NCI-H1092 treated with DMSO at 0.1 percent for 48 hours (cell line): Measurements from ENCODE around the gene MUC5B.
"Not testable (repeated sequence)": the region's sequence is repeated elsewhere in the genome, so short reads cannot be mapped to it uniquely, and the experiment has no call there.

Source experiments
- DNase-seq: peaks from one replicate; lab custom pipeline; 2025; lab: John Stamatoyannopoulos, UW

The MUC5B gene, protein sequence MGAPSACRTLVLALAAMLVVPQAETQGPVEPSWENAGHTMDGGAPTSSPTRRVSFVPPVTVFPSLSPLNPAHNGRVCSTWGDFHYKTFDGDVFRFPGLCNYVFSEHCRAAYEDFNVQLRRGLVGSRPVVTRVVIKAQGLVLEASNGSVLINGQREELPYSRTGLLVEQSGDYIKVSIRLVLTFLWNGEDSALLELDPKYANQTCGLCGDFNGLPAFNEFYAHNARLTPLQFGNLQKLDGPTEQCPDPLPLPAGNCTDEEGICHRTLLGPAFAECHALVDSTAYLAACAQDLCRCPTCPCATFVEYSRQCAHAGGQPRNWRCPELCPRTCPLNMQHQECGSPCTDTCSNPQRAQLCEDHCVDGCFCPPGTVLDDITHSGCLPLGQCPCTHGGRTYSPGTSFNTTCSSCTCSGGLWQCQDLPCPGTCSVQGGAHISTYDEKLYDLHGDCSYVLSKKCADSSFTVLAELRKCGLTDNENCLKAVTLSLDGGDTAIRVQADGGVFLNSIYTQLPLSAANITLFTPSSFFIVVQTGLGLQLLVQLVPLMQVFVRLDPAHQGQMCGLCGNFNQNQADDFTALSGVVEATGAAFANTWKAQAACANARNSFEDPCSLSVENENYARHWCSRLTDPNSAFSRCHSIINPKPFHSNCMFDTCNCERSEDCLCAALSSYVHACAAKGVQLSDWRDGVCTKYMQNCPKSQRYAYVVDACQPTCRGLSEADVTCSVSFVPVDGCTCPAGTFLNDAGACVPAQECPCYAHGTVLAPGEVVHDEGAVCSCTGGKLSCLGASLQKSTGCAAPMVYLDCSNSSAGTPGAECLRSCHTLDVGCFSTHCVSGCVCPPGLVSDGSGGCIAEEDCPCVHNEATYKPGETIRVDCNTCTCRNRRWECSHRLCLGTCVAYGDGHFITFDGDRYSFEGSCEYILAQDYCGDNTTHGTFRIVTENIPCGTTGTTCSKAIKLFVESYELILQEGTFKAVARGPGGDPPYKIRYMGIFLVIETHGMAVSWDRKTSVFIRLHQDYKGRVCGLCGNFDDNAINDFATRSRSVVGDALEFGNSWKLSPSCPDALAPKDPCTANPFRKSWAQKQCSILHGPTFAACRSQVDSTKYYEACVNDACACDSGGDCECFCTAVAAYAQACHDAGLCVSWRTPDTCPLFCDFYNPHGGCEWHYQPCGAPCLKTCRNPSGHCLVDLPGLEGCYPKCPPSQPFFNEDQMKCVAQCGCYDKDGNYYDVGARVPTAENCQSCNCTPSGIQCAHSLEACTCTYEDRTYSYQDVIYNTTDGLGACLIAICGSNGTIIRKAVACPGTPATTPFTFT (N-terminal part only)

GRCh38 chr11:1222491-1223345, at the start of gene MUC5B:
TSS of gene MUC5B (plus strand) at chr11:1223066. CDS start at chr11:1223124, 58 bp downstream.
- DNase-seq = no peak

GRCh38 chr11:1173396-1173795, 49.5 kb upstream of the MUC5B start:
- not testable (repeated sequence) for DNase-seq

DNA sequence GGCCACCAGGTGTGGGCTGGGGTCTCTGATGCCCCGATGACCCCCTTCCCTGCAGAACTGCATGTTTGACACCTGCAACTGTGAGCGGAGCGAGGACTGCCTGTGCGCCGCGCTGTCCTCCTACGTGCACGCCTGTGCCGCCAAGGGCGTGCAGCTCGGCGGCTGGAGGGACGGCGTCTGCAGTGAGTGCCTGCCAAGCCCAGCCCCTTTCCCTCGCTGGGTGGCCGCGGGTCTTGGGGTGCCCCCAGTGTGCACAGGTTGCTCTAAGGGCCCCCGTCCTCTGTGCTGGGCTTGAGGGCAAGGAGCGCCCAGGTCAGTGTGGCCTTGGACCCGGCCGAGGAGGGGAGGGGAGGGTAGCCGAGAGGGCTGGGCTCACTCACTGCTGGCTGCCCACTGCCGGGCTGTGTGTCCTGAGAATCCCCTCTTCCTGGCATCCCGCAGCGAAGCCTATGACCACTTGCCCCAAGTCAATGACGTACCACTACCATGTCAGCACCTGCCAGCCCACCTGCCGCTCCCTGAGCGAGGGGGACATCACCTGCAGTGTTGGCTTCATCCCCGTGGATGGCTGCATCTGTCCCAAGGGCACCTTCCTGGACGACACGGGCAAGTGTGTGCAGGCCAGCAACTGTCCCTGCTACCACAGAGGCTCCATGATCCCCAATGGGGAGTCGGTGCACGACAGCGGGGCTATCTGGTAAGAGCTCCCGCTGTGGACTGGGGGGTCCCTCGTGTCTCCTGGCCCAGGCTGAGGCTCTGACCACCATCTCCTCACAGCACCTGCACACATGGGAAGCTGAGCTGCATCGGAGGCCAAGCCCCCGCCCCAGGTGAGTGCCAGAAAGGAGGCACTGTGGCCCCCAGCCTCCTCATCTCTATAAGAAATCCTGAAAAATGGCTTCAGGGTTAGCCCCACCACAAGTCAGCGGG, 48.2 kb upstream of the MUC5B start:
- DNase-seq = no peak

DNA sequence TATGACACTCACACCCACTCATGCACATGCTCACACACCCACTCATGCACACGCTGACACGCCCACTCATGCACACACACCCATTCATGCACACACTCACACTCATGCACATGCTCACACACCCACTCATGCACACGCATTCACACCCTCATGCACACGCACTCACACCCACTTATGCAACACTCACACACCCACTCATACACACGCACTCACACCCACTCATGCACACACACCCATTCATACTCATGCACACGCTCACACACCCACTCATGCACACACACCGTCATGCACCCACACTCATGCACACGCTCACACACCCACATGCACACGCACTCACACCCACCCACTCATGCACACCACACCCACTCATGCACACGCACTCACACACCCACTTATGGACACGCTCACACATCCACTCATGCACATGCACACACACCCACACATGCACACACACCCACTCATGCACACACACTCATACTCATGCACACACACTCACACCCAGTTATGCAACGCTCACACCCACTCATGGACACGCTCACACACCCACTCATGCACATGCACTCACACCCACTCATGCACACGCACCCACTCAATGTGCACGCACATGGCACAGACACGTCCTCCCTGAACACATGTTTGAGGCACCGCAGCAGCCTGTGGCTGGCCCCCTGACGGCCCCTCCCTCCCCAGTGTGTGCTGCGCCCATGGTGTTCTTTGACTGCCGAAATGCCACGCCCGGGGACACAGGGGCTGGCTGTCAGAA, 47.2 kb upstream of the MUC5B start:
- DNase-seq = no peak

DNA sequence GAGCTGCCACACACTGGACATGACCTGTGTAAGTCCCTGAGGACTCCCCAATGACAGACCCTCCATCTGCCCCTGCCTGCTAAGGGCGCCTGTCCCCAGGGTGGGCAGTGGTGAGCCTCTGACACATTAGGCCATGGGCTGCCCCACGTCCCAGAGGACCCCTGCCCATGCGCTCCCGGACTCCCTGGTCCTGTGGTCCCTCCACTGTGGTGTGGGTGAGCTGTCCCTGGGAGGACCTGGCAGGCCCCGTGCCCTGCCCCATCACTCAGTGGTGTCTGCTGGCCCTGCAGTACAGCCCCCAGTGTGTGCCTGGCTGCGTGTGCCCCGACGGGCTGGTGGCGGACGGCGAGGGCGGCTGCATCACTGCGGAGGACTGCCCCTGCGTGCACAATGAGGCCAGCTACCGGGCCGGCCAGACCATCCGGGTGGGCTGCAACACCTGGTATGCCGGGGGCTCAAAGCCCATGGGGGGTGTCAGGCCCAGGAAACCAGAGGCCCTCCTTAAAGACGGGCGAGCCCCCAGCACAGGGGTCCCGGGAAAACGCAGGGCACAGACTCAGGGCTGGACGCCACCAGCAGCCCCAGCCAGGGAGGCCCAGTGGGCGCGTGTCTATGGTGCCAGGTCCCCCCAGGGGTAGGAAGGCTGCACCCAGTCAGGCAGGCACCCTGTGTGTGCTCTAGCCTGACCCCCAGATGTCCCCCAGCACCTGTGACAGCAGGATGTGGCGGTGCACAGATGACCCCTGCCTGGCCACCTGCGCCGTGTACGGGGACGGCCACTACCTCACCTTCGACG, 46.4 kb upstream of the MUC5B start:
- DNase-seq = no peak

DNA sequence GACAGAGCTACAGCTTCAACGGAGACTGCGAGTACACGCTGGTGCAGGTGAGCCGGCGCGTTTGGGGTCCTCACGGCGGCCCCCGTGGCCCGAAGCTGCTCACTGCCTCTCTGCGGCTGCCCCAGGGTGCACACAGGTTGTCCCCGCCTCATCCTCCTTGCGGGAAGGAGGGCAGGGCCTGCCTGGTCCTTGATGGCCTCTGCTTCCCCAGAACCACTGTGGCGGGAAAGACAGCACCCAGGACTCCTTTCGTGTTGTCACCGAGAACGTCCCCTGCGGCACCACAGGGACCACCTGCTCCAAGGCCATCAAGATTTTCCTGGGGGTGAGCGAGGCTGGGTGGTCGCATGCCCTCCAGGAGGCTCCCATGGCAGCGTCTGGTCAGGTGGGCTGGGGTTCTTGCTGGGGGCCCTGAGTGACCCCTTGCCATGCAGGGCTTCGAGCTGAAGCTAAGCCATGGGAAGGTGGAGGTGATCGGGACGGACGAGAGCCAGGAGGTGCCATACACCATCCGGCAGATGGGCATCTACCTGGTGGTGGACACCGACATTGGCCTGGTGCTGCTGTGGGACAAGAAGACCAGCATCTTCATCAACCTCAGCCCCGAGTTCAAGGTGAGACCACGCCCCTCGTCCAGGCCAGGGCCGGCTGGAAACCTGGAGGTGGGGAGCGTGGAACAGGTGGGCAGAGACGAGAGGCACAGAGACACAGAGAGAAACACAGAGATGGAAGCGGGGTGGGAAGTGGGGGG, 45.7 kb upstream of the MUC5B start:
- no peak for DNase-seq

DNA sequence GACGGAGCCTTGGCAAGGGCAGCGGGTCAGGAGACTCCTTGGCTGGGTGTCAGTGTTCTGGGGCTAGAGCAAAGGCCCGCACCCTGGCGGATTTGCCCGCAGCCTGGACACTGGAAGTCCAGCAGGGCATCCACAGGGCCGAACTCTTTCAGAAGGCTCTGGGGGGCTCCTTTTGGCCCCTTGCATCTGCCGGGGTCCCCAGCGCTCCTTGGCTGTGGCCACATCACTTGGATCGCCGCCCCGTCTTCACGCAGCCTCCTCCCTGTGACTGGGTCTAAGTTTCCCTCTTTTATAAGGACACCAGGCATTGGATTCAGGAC, 45.1 kb upstream of the MUC5B start:
- DNase-seq = no peak

DNA sequence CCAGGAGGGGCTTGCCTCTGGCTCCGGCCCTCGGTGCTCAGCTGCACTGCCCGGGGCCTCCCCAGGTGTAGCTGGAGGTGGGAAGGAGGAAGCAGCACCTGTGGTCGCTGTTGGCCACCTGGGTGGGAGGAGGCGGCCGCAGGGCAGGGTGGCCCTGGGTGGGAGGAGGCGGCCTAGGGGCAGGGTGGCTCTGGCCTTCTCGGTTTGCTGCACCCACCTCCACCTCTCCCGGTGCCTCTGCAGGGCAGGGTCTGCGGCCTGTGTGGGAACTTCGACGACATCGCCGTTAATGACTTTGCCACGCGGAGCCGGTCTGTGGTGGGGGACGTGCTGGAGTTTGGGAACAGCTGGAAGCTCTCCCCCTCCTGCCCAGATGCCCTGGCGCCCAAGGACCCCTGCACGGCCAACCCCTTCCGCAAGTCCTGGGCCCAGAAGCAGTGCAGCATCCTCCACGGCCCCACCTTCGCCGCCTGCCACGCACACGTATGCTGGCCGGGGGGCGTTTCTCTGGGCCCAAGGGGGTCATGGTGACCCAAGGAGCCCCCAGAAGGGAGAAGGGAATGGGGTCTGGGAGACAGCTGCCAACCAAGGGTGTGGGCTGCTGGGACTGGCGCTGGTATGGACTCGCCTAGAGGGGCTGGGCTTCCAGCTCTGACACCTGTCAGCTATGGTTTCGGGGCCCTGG, 44.5 kb upstream of the MUC5B start:
- no peak for DNase-seq

- no peak for DNase-seq
These were observed 44.0 kb upstream of the MUC5B start for GRCh38 chr11:1178906-1179305.

DNA sequence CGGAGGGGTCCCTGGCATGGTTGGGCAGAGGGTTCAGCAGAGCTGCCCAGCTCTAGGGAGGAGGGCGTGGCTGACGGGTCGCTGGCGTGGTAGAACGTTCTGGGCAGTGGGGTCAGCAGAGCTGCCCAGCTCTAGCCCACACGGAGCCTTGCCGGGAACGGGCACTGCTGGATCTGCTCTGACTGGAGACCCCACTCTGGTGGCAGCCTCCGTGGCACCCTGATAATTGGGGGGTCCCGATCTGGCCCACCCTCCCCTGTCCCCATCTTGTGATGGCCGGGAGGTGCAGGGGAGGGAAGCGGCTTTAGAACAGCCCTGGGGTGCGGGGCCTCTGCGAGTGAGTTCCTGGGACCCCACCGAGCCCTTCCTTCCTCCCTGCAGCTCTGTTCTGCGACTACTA, 43.2 kb upstream of the MUC5B start:
- DNase-seq = no peak

GRCh38 chr11:1180171-1180570, 42.7 kb upstream of the MUC5B start:
- no peak for DNase-seq

DNA sequence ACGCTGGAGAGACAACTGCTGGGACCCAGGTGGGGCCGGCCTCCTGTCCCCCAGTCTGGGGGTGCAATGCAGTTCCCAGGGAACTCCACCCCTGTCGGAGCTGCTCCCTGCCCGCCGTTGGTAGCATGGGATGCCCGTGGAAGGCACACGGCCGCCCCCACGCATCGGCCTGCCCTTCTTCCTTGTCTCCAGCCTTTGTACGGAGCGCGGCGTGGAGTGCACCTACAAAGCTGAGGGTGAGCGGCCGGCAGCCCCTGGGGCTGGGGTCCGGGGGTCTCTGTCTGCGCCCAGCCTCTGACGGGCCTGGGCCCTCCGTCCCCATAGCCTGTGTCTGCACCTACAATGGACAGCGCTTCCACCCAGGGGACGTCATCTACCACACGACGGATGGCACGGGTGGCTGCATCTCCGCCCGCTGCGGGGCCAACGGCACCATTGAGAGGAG, 41.9 kb upstream of the MUC5B start:
- DNase-seq = no peak

DNA sequence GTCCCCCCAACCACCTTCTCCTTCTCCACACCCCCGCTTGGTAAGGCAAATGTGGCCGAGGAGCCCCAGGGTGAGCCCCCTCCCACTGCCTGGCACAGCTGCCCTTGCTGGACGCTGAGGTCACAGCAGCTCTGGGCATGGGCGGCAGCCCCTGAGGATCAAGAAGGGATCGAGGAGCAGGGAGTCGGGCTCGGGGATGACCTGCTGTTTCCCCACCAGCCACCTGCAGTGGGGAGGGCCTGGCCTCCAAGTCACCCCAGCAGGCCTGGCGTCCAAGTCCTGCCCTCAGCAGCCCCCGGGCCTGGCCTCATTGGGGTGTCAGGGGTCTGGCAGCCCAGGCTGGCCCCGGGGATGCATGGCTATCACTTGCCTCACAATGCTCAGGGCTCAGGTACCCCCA, 41.4 kb upstream of the MUC5B start:
- no peak for DNase-seq

GRCh38 chr11:1181853-1182535, 40.9 kb upstream of the MUC5B start:
- DNase-seq = no peak

- not testable (repeated sequence) for DNase-seq
These were observed 38.7 kb upstream of the MUC5B start for GRCh38 chr11:1184139-1184538.

DNA sequence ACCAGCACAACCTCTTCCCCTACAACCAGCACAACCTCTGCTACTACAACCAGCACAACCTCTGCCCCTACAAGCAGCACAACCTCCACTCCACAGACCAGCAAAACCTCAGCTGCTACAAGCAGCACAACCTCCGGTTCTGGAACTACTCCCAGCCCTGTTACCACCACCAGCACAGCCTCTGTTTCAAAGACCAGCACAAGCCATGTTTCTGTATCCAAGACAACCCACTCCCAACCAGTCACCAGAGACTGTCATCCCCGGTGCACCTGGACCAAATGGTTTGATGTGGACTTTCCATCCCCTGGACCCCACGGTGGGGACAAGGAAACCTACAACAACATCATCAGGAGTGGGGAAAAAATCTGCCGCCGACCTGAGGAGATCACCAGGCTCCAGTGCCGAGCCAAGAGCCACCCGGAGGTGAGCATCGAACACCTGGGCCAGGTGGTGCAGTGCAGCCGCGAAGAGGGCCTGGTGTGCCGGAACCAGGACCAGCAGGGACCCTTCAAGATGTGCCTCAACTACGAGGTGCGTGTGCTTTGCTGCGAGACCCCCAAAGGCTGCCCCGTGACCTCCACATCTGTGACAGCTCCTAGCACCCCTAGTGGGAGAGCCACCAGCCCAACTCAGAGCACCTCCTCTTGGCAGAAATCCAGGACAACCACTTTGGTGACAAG, 34.3 kb upstream of the MUC5B start:
- not testable (repeated sequence) for DNase-seq
